ENCODE measurements around the gene WNT9B. TPM values are rescaled to one million over a fixed set of nuclear protein-coding genes. Genes with fewer than 3 reads are reported as not detected.

WNT9B gene
- total RNA-seq, 1 experiment from 2014 or later: not detected

DNA sequence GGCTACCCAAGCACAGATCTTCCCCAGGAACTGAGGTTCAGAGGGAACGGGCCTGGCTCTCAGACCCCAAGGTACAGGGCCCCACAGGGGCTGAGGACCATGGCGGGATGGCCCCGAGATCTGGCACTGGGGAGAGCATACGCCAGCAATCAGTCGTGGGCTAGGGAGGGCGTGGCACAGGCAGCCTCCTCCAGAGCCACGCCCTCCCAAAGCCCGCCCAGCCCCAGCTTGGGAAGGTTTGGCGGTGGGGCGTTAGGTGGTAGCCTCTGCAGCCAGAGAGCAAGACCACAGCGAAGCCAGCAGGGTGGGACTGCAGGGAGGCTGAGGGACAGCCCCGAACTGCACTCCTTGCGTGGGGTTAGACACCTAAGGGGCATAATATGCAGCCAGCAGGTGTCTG, 11.6 kb downstream of the WNT9B start:
- peak; percentile 45; the same call in 1 of the 2 replicates for ATAC-seq
- CTCF ChIA-PET: no interaction called here

DNA sequence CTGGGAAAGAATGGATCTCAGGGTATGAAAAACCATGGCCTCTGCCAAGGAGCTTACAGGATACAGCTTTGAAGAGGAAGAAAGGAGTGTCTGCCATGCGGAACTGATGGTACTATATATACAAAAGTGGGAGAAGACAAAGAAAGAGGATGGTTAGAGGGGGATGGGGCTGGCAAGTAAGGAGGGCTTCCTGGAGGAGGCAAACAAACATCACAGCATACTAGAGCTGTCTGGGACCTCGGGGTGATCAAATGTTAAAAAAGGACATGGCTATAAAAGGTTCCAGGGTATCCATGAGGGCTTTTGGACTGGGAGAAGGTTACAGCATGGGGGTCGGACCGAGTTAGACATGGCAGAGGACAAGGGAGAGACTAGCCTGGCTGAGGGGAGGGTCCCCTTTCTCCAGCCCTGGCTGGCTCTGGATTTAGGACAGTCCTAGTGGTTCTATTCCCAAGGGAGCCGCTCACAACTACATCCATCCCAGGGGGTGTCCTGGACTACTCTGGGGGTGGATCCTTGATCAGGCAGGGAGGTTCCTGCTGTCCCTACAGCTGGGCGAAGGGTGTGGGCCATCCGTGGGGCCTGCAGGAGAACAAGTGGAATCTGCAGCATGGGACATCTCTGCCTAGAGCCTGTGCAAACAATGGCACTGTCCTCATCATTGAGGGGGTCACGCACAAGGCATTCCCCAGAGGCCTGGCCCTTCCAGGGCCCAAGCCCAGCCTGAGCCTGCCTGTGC, 12.2 kb downstream of the WNT9B start:
- no TSS peak for BruUV-seq (replicated peaks)
- ChIA-PET POLR2A (no interaction called here), CTCF (no interaction called here)
- ATAC-seq (no peak), DNase-seq (ENCODE audit: low read depth, low spot score) (no peak)
- no peaks in the 10 kb centered on the region for H3K4me1 ChIP-seq (ENCODE audit: control insufficient read depth, insufficient read depth, low read length)
- H3K27me3 ChIP-seq (ENCODE audit: control insufficient read depth, insufficient read depth, low read length): no peaks in the 10 kb centered on the region
- no peaks in the 10 kb centered on the region for H3K9me3 ChIP-seq (ENCODE audit: control insufficient read depth, insufficient read depth, low read depth, low read length)
- no peak overlapping the region for H3K4me3 ChIP-seq (ENCODE audit: low read depth in 2 of 2, low read length in 2 of 2)
- intact Hi-C loops (cut with micrococcal nuclease; ENCODE audit: unreplicated experiment): no loop called here
- in situ Hi-C loops (cut with HindIII; ENCODE audit: low pct_unique_long_range_greater_than_20kb, low sequenced_read_pairs): no loop called here
- H3K27ac ChIP-seq (ENCODE audit: low read length): no peak overlapping the region
- TF ChIP-seq TCF7L2 (IDR thresholded peaks at IDR 0.05; ENCODE audit: low read depth, low read length): no peak
- TF ChIP-seq, protein P1, sequence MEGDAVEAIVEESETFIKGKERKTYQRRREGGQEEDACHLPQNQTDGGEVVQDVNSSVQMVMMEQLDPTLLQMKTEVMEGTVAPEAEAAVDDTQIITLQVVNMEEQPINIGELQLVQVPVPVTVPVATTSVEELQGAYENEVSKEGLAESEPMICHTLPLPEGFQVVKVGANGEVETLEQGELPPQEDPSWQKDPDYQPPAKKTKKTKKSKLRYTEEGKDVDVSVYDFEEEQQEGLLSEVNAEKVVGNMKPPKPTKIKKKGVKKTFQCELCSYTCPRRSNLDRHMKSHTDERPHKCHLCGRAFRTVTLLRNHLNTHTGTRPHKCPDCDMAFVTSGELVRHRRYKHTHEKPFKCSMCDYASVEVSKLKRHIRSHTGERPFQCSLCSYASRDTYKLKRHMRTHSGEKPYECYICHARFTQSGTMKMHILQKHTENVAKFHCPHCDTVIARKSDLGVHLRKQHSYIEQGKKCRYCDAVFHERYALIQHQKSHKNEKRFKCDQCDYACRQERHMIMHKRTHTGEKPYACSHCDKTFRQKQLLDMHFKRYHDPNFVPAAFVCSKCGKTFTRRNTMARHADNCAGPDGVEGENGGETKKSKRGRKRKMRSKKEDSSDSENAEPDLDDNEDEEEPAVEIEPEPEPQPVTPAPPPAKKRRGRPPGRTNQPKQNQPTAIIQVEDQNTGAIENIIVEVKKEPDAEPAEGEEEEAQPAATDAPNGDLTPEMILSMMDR (IDR thresholded peaks at IDR 0.05): no peak
- no peak for TF ChIP-seq SIN3A (IDR thresholded peaks at IDR 0.05; ENCODE audit: borderline replicate concordance, insufficient read depth, low read depth, low read length)
- TF ChIP-seq POLR2AphosphoS5 (IDR thresholded peaks at IDR 0.05; ENCODE audit: low read depth, low read length): no peak
- TF ChIP-seq, protein P2, sequence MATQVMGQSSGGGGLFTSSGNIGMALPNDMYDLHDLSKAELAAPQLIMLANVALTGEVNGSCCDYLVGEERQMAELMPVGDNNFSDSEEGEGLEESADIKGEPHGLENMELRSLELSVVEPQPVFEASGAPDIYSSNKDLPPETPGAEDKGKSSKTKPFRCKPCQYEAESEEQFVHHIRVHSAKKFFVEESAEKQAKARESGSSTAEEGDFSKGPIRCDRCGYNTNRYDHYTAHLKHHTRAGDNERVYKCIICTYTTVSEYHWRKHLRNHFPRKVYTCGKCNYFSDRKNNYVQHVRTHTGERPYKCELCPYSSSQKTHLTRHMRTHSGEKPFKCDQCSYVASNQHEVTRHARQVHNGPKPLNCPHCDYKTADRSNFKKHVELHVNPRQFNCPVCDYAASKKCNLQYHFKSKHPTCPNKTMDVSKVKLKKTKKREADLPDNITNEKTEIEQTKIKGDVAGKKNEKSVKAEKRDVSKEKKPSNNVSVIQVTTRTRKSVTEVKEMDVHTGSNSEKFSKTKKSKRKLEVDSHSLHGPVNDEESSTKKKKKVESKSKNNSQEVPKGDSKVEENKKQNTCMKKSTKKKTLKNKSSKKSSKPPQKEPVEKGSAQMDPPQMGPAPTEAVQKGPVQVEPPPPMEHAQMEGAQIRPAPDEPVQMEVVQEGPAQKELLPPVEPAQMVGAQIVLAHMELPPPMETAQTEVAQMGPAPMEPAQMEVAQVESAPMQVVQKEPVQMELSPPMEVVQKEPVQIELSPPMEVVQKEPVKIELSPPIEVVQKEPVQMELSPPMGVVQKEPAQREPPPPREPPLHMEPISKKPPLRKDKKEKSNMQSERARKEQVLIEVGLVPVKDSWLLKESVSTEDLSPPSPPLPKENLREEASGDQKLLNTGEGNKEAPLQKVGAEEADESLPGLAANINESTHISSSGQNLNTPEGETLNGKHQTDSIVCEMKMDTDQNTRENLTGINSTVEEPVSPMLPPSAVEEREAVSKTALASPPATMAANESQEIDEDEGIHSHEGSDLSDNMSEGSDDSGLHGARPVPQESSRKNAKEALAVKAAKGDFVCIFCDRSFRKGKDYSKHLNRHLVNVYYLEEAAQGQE (IDR thresholded peaks at IDR 0.05; ENCODE audit: insufficient read depth in 1 of 2, low read depth in 2 of 2, low read length in 1 of 2): no peak
- no peaks in the 10 kb centered on the region for H3K36me3 ChIP-seq (ENCODE audit: control insufficient read depth, insufficient read depth, low read length)

More for the DNA sequence above, 11.6 kb downstream of the WNT9B start:
- Histone ChIP-seq H3K27me3 (ENCODE audit: control insufficient read depth, insufficient read depth, low read length) (no peaks in the 10 kb centered on the region), H3K36me3 (ENCODE audit: control insufficient read depth, insufficient read depth, low read length) (no peaks in the 10 kb centered on the region), H3K9me3 (ENCODE audit: control insufficient read depth, insufficient read depth, low read depth, low read length) (no peaks in the 10 kb centered on the region), H3K4me1 (ENCODE audit: control insufficient read depth, insufficient read depth, low read length) (no peaks in the 10 kb centered on the region), H3K4me3 (ENCODE audit: low read depth in 2 of 2, low read length in 2 of 2) (no peak overlapping the region), H3K27ac (ENCODE audit: low read length) (no peak overlapping the region)
- no peak for DNase-seq (ENCODE audit: low read depth, low spot score)
- in situ Hi-C loops (cut with HindIII; ENCODE audit: low pct_unique_long_range_greater_than_20kb, low sequenced_read_pairs): no loop called here
- no TSS peak for BruUV-seq (replicated peaks)
- TF ChIP-seq, protein P1 (IDR thresholded peaks at IDR 0.05): no peak
- TF ChIP-seq SIN3A (IDR thresholded peaks at IDR 0.05; ENCODE audit: borderline replicate concordance, insufficient read depth, low read depth, low read length) (no peak), TCF7L2 (IDR thresholded peaks at IDR 0.05; ENCODE audit: low read depth, low read length) (no peak), POLR2AphosphoS5 (IDR thresholded peaks at IDR 0.05; ENCODE audit: low read depth, low read length) (no peak)
- TF ChIP-seq, protein P2 (IDR thresholded peaks at IDR 0.05; ENCODE audit: insufficient read depth in 1 of 2, low read depth in 2 of 2, low read length in 1 of 2): no peak
- intact Hi-C loops (cut with micrococcal nuclease; ENCODE audit: unreplicated experiment): no loop called here
- POLR2A ChIA-PET: interaction anchor here (0.6 kb wide), 1 partner anchor 49 kb away, joined by 4 read pairs; no protein-coding TSS in a partner anchor

Measured in Panc1 (cell line).